ENCODE measurements around the gene MYBPH.

GRCh38 chr1:203133970-203134725, 41.5 kb downstream of the MYBPH start:
- TF ChIP-seq NFYB (IDR thresholded peaks at IDR 0.05; ENCODE audit: insufficient read depth, low read depth, low read length) (no peak), POLR2A (IDR thresholded peaks at IDR 0.05; ENCODE audit: low read depth, low read length) (no peak), CTCF (IDR thresholded peaks at IDR 0.05 in 2 of 3, conservative IDR thresholded peaks at IDR 0.05 in 1 of 3; ENCODE audit: control insufficient read depth in 2 of 3, extremely low read depth in 1 of 3, insufficient read depth in 1 of 3, low read depth in 3 of 3, low read length in 3 of 3) (no peak), EZH2 (IDR thresholded peaks at IDR 0.05; ENCODE audit: borderline replicate concordance, control insufficient read depth, low read depth, low read length) (no peak), SIN3A (IDR thresholded peaks at IDR 0.05; ENCODE audit: low read depth, low read length) (no peak), MAX (IDR thresholded peaks at IDR 0.05; ENCODE audit: low read depth, low read length) (no peak), BHLHE40 (IDR thresholded peaks at IDR 0.05; ENCODE audit: borderline replicate concordance in 1 of 2, low read depth in 2 of 2, low read length in 1 of 2) (no peak), TAF1 (IDR thresholded peaks at IDR 0.05; ENCODE audit: borderline replicate concordance, low read depth, low read length) (no peak), RFX5 (IDR thresholded peaks at IDR 0.05; ENCODE audit: low read depth, low read length) (no peak), PAX8 (IDR thresholded peaks at IDR 0.05) (no peak), MXI1 (IDR thresholded peaks at IDR 0.05; ENCODE audit: low read depth, low read length) (no peak)
